NT2/D1 (cell line): Measurements from ENCODE around the gene PTGES2.

Source experiments
- SUZ12 ChIP-seq: IDR thresholded peaks from 2 replicates; pipeline ENCODE4 v1.6.1; 2011; ENCODE audit not compliant: insufficient read length, insufficient read depth; ENCODE audit errors: extremely low read depth
- YY1 ChIP-seq: IDR thresholded peaks from 2 replicates; pipeline ENCODE4 v1.6.1; 2011; ENCODE audit not compliant: insufficient read length, insufficient read depth

- TF ChIP-seq SUZ12 (no peak), YY1 (no peak)
Measured at GRCh38 chr9:128166169-128166568, 38.6 kb upstream of the PTGES2 start.
